ENCODE results near the gene PSMA1. TPM values are rescaled to one million over a fixed set of nuclear protein-coding genes. Genes with fewer than 3 reads are reported as not detected.

The PSMA1 gene
- total RNA-seq, 2 donors from 2014 or later: 171 to 214 TPM

DNA sequence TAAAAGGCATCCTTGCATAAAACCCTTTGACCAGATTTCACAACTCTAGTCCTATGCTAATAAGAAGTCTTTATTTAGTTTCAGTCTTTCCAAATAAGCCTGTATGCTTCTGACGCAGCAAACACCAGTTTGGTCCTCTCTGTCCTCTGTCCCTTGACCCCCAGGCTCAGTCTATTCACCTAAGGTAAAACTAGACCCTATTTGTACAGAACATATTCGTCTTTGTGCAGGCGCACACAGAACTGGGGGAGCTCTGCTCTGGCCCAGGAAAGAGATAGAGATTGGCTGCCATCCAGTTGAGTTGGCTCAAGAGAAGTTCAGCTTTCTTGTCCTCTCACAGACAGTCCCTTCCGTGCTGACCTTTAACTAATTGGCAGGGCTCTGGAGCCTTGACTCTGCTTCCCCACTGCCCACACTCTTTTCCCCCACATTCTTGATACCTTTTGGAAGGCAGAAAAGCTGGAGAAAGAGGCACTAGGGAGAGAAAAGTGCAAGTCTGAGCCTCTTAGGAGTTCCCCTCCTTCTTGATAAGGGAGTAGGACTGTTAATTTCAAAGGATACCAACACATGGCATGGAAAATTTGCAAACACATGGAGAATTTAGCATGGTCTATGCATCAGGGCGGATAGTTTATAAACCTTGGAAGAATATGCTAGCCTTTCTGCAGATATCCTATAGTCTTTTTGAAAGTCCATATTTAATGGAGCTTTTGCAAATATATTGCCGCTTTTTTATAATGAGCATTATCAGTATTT, 21.2 kb upstream of the PSMA1 start:
- Mint-ChIP-seq H3K9me3 (no peaks in the 10 kb centered on the region), H3K4me1 (peaks cover 9% of the 10 kb centered on the region), H3K36me3 (ENCODE audit: low read depth) (no peaks in the 10 kb centered on the region), H3K27me3 (ENCODE audit: insufficient read depth) (peaks cover 4% of the 10 kb centered on the region), H3K27ac (no peak overlapping the region), H3K4me3 (no peak overlapping the region)
- Histone ChIP-seq H3K4me3 (ENCODE audit: low read length) (no peak overlapping the region), H3K9ac (ENCODE audit: extremely low read depth, low read length, poor library complexity, severe bottlenecking) (no peak overlapping the region), H3K4me1 (ENCODE audit: control insufficient read depth, insufficient read depth, low read length) (no peaks in the 10 kb centered on the region), H3K36me3 (ENCODE audit: control insufficient read depth, insufficient read depth, low read length) (no peaks in the 10 kb centered on the region), H3K27me3 (ENCODE audit: control insufficient read depth, insufficient read depth, low read length, poor library complexity, severe bottlenecking) (no peaks in the 10 kb centered on the region), H3K27ac (ENCODE audit: low read depth, low read length) (no peak overlapping the region), H3K9me3 (ENCODE audit: control insufficient read depth, low read length) (no peaks in the 10 kb centered on the region)
- DNase-seq: no peak
- no peak for TF ChIP-seq CTCF (conservative IDR thresholded peaks at IDR 0.05)
- WGBS, 2 experiments (ENCODE audit: insufficient coverage in 1 of 2, insufficient read length in 1 of 2): 82 to 100% methylated on average over 2 to 6 of the region's 6 CpGs

DNA sequence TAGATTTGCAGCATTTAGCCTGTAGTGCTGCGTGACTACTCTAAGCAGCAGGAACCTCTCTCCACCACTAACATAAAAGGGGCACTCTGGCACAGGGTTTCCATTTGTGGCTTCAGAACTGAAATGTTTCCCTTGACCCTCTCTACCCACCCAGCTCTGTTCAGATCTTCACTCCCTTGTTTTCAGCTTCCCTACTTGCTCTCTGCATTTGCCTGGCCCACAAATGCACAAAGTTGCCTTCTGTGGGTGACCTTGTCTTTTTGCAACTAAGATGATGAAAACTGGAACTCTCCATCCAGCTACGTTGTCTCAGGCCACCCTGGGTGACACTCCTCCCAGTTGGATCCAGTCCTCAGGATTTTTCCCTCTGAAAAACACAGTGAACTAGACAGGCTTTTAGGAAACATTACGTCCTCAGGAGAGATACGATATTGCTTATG, 19.8 kb upstream of the PSMA1 start:
- H3K36me3 ChIP-seq (ENCODE audit: control insufficient read depth, insufficient read depth, low read length): no peaks in the 10 kb centered on the region
- H3K9ac ChIP-seq (ENCODE audit: extremely low read depth, low read length, poor library complexity, severe bottlenecking): no peak overlapping the region
- H3K27me3 ChIP-seq (ENCODE audit: control insufficient read depth, insufficient read depth, low read length, poor library complexity, severe bottlenecking): no peaks in the 10 kb centered on the region
- Mint-ChIP-seq H3K4me1 (peaks cover 9% of the 10 kb centered on the region), H3K4me3 (no peak overlapping the region), H3K27ac (no peak overlapping the region), H3K27me3 (ENCODE audit: insufficient read depth) (peaks cover 4% of the 10 kb centered on the region), H3K9me3 (no peaks in the 10 kb centered on the region), H3K36me3 (ENCODE audit: low read depth) (no peaks in the 10 kb centered on the region)
- H3K27ac ChIP-seq (ENCODE audit: low read depth, low read length): no peak overlapping the region
- H3K9me3 ChIP-seq (ENCODE audit: control insufficient read depth, low read length): no peaks in the 10 kb centered on the region
- DNase-seq: no peak
- no peak overlapping the region for H3K4me3 ChIP-seq (ENCODE audit: low read length)
- no peak for TF ChIP-seq CTCF (conservative IDR thresholded peaks at IDR 0.05)
- WGBS, 2 experiments (ENCODE audit: insufficient coverage in 1 of 2, insufficient read length in 1 of 2): 81 to 91% methylated on average over 4 of the region's 4 CpGs
- H3K4me1 ChIP-seq (ENCODE audit: control insufficient read depth, insufficient read depth, low read length): no peaks in the 10 kb centered on the region

DNA sequence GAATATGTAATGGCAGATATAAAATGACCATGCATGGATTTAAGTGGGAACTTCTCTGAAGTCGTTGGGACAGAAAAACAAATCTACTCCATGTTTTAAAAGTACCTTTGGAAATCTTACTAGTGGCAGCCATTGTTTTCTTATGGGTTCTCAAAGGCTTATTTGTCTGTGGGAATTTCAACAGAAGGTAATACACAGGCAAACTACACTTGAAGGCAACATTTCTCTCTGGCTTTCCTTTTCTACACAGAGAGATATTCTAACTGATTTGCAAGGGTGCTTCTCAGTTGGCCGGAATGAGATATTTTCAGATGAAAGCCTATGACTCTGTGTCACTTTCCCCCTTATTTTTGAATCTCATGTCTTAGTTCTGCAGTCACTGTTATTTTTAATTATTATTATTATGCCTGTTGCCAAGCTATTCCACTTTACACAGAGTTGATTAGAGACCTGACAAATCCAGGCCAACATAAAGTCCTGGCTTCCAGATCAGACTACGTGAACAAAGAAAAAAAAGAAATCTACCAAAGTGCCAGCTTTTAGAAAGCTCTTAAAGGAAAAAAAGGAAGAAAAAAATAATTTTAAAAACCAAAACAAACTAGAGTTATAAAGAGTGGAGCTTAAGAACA, 18.9 kb upstream of the PSMA1 start:
- Mint-ChIP-seq H3K4me1 (peaks cover 9% of the 10 kb centered on the region), H3K4me3 (no peak overlapping the region), H3K27ac (no peak overlapping the region), H3K27me3 (ENCODE audit: insufficient read depth) (peaks cover 4% of the 10 kb centered on the region), H3K9me3 (no peaks in the 10 kb centered on the region), H3K36me3 (ENCODE audit: low read depth) (no peaks in the 10 kb centered on the region)
- Histone ChIP-seq H3K4me3 (ENCODE audit: low read length) (no peak overlapping the region), H3K36me3 (ENCODE audit: control insufficient read depth, insufficient read depth, low read length) (no peaks in the 10 kb centered on the region), H3K9me3 (ENCODE audit: control insufficient read depth, low read length) (no peaks in the 10 kb centered on the region), H3K27me3 (ENCODE audit: control insufficient read depth, insufficient read depth, low read length, poor library complexity, severe bottlenecking) (no peaks in the 10 kb centered on the region), H3K9ac (ENCODE audit: extremely low read depth, low read length, poor library complexity, severe bottlenecking) (no peak overlapping the region), H3K27ac (ENCODE audit: low read depth, low read length) (no peak overlapping the region), H3K4me1 (ENCODE audit: control insufficient read depth, insufficient read depth, low read length) (no peaks in the 10 kb centered on the region)
- 97 to 100% methylated on average over 2 to 3 of the region's 3 CpGs for WGBS, 2 experiments (ENCODE audit: insufficient coverage in 1 of 2, insufficient read length in 1 of 2)
- DNase-seq: no peak
- no peak for TF ChIP-seq CTCF (conservative IDR thresholded peaks at IDR 0.05)
